ENCODE data around the gene KANSL1. TPM values are rescaled to one million over a fixed set of nuclear protein-coding genes. Genes with fewer than 3 reads are reported as not detected.
A peak's percentile ranks its signal among the peaks of the same experiment; 100 is the strongest.

The KANSL1 gene
- total and polyA plus RNA-seq, 9 of the 15 experiments (the other 6 are each of a cell fraction or from before 2014, with no cell fraction given), result 3.6 to 55.4 (median 31.8) TPM

- no peak for TF ChIP-seq IRF2 (CRISPR knock-in tag; IDR thresholded peaks at IDR 0.05)
- no peak for TF ChIP-seq ZNF175 (CRISPR knock-in tag; IDR thresholded peaks at IDR 0.05; ENCODE audit: low read depth)
- peak; percentile 8; the same call in 1 of the 2 replicates for TF ChIP-seq ARID4B (CRISPR knock-in tag; IDR thresholded peaks at IDR 0.05)
- no peak for TF ChIP-seq MTF1 (CRISPR knock-in tag; IDR thresholded peaks at IDR 0.05; ENCODE audit: borderline replicate concordance)
- TF ChIP-seq MXI1 (IDR thresholded peaks at IDR 0.05; ENCODE audit: low read depth, low read length), result peak; percentile 78
- TF ChIP-seq KHSRP (IDR thresholded peaks at IDR 0.05), result no peak
- TF ChIP-seq TRIM24 (IDR thresholded peaks at IDR 0.05), result no peak
- TF ChIP-seq ZNF124 (CRISPR knock-in tag; IDR thresholded peaks at IDR 0.05), result no peak
- TF ChIP-seq MNT (conservative IDR thresholded peaks at IDR 0.05), result peak; percentile 98 to 99
- TF ChIP-seq ZBED1 (IDR thresholded peaks at IDR 0.05), result no peak
- no peak for TF ChIP-seq NEUROD1 (IDR thresholded peaks at IDR 0.05; ENCODE audit: borderline replicate concordance, low read depth, low read length, partially characterized antibody)
- TF ChIP-seq LCOR (CRISPR knock-in tag; IDR thresholded peaks at IDR 0.05), result peak; percentile 14; the same call in 1 of the 2 replicates
- TF ChIP-seq CREB3L1 (IDR thresholded peaks at IDR 0.05; ENCODE audit: borderline replicate concordance, low read depth), result no peak
- no peak for TF ChIP-seq EHMT2 (IDR thresholded peaks at IDR 0.05)
- TF ChIP-seq TAL1 (IDR thresholded peaks at IDR 0.05), result no peak
- TF ChIP-seq ATF3 (IDR thresholded peaks at IDR 0.05), result peak; percentile 57; the same call in 1 of the 2 replicates
- TF ChIP-seq ATF3 (CRISPR knock-in tag; conservative IDR thresholded peaks at IDR 0.05), result no peak
- TF ChIP-seq ZNF143 (CRISPR knock-in tag; IDR thresholded peaks at IDR 0.05), result no peak
- TF ChIP-seq PHB (CRISPR knock-in tag; IDR thresholded peaks at IDR 0.05), result no peak
- TF ChIP-seq TBP (optimal IDR thresholded peaks at IDR 0.05; ENCODE audit: low read depth, low read length), result peak; percentile 30
- TF ChIP-seq TSC22D4 (tag; IDR thresholded peaks at IDR 0.05), result no peak
- TF ChIP-seq LARP7 (IDR thresholded peaks at IDR 0.05), result 0 out of 2 replicates have a peak, but pooled peaks have one; percentile 53
These were observed 1.7 kb downstream of the KANSL1 start (continued) for GRCh38 chr17:46191322-46192188.

Measured in K562 (cell line).